Upper lobe of left lung (tissue), 4 donors: ENCODE data around the gene KLHL26.

Experiments
- EP300 ChIP-seq, 4 donors: sonication (generic); formaldehyde crosslinking; IDR thresholded peaks; one replicate each; pipeline ENCODE4 v1.5.1; 2017; ENCODE audit warnings: antibody characterized with exemption in 4 of 4, control low read depth in 2 of 4
- POLR2A ChIP-seq, 4 donors: fragments of 450-650 bp; IDR thresholded peaks; one replicate each; pipeline ENCODE4 v1.5.1; 2016 to 2017; ENCODE audit warnings: antibody characterized with exemption in 4 of 4, mild to moderate bottlenecking in 2 of 4
- TF ChIP-seq, protein P1 (sequence below), 6 experiments: fragments of 450-650 bp in 4 of 6; fragments of 200-600 bp in 2 of 6; sonication (generic) in 2 of 6; IDR thresholded peaks; one replicate each; pipeline ENCODE4 v1.5.1; 2016 to 2019; ENCODE audit warnings: antibody characterized with exemption in 6 of 6

DNA sequence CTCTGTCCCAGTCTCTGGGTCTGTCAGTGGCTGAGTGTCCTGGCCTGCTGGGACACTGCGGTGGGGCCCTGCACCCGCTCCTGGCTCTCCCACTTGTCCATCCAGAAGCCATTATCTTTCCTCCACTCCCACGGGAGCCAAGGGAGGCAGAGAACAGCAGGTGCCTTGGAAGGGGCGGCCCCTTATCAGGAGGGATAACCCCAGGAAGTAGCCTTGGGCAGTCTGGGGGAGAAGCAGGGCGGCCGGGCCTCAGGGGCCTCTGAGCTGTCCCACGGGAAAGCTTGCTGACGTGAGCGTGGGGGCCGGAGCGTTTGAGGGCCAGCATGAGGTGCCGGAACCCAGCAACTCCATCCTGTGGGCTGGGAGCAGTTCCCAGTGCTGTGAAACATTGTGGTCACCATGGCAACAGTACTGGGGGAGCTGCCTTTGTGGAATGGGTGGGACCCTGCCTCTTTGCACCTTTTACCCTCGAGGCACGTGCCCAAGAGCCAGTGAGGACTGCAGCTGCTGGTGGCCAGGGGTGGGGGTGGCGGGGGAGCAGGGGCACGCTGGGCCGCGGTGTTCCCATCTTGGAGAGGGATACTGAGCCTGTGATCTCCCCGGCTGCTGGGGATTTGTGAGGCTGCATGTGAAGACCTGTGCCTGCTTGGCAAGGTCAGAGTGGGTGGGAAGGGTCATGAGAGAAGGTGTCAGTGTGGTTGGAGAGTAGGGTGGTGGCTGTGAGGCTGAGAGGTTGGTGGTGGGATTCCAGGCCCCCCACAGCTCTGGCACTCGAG lies 20.9 kb downstream of the KLHL26 start:
- TF ChIP-seq, protein P1, sequence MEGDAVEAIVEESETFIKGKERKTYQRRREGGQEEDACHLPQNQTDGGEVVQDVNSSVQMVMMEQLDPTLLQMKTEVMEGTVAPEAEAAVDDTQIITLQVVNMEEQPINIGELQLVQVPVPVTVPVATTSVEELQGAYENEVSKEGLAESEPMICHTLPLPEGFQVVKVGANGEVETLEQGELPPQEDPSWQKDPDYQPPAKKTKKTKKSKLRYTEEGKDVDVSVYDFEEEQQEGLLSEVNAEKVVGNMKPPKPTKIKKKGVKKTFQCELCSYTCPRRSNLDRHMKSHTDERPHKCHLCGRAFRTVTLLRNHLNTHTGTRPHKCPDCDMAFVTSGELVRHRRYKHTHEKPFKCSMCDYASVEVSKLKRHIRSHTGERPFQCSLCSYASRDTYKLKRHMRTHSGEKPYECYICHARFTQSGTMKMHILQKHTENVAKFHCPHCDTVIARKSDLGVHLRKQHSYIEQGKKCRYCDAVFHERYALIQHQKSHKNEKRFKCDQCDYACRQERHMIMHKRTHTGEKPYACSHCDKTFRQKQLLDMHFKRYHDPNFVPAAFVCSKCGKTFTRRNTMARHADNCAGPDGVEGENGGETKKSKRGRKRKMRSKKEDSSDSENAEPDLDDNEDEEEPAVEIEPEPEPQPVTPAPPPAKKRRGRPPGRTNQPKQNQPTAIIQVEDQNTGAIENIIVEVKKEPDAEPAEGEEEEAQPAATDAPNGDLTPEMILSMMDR (IDR thresholded peaks at IDR 0.05) = no peak
- TF ChIP-seq POLR2A (IDR thresholded peaks at IDR 0.05) (no peak), EP300 (IDR thresholded peaks at IDR 0.05) (no peak)
